ENCODE measurements around the gene TRIM26.

Gene TRIM26

GRCh38 chr6:30207619-30208295, 5.4 kb downstream of the TRIM26 start:
- no peak for DNase-seq

- DNase-seq = no peak
Measured at GRCh38 chr6:30206799-30207618, 6.2 kb downstream of the TRIM26 start.

- no peak for DNase-seq
Measured at GRCh38 chr6:30206152-30206551, 7.1 kb downstream of the TRIM26 start.

GRCh38 chr6:30204116-30204515, 9.1 kb downstream of the TRIM26 start:
- DNase-seq = no peak

GRCh38 chr6:30202366-30202765, 10.8 kb downstream of the TRIM26 start:
- DNase-seq = no peak

- no peak for DNase-seq
Measured at GRCh38 chr6:30200551-30201281, 12.5 kb downstream of the TRIM26 start.

GRCh38 chr6:30198166-30199084, 14.8 kb downstream of the TRIM26 start:
- no peak for DNase-seq

GRCh38 chr6:30196376-30196775, 16.8 kb downstream of the TRIM26 start:
- DNase-seq = no peak

GRCh38 chr6:30195951-30196350, 17.3 kb downstream of the TRIM26 start:
- no peak for DNase-seq

GRCh38 chr6:30194797-30195690, 18.2 kb downstream of the TRIM26 start:
- no peak for DNase-seq

GRCh38 chr6:30192076-30192475, 21.1 kb downstream of the TRIM26 start:
- no peak for DNase-seq

- DNase-seq = no peak
Measured at GRCh38 chr6:30188541-30188940, 24.7 kb downstream of the TRIM26 start.

- DNase-seq = no peak
Measured at GRCh38 chr6:30185846-30186484, 27.2 kb downstream of the TRIM26 start.

GRCh38 chr6:30184417-30185031, 28.7 kb downstream of the TRIM26 start:
- no peak for DNase-seq

GRCh38 chr6:30180145-30180544, 33.1 kb downstream of the TRIM26 start:
- DNase-seq = no peak

GRCh38 chr6:30178837-30179236, 34.4 kb downstream of the TRIM26 start:
- DNase-seq = no peak

GRCh38 chr6:30175765-30176164, 37.4 kb downstream of the TRIM26 start:
- no peak for DNase-seq

GRCh38 chr6:30172681-30173080, 40.5 kb downstream of the TRIM26 start:
- DNase-seq = no peak

GRCh38 chr6:30171677-30172471, 41.3 kb downstream of the TRIM26 start:
- peak; percentile 32 for DNase-seq
